Measurements from ENCODE around the gene DLG2.

DLG2 gene

DNA sequence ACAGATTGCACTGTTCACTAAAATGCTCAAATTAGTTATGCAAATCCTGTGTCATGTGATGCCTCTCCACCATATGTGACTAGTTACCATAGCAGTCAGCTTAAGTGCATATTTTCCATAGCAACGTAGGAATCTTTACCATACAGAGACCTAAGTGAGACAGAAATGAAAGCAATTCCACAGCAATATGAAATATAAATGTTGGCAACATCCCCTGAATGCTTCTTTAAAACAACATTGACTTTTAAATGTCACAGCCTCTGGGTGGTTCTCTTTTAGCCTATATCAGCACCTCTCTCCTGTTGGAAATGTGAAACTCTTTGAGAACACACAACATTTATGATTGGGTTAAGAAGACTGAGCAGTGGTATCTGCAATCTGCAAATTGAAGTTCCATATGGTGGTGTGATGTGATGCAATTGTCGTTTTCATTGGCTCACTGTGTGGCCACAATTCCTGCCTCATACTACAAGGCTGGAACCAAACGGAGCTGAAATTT is 814.6 kb downstream of the DLG2 start:
- no peaks in the 10 kb centered on the region for H3K36me3 ChIP-seq (ENCODE audit: control insufficient read depth, low read length)
- H3K4me3 ChIP-seq (ENCODE audit: low read length), result no peak overlapping the region
- no peak overlapping the region for H3K4me2 ChIP-seq (ENCODE audit: low read length)
- TF ChIP-seq, protein P1, sequence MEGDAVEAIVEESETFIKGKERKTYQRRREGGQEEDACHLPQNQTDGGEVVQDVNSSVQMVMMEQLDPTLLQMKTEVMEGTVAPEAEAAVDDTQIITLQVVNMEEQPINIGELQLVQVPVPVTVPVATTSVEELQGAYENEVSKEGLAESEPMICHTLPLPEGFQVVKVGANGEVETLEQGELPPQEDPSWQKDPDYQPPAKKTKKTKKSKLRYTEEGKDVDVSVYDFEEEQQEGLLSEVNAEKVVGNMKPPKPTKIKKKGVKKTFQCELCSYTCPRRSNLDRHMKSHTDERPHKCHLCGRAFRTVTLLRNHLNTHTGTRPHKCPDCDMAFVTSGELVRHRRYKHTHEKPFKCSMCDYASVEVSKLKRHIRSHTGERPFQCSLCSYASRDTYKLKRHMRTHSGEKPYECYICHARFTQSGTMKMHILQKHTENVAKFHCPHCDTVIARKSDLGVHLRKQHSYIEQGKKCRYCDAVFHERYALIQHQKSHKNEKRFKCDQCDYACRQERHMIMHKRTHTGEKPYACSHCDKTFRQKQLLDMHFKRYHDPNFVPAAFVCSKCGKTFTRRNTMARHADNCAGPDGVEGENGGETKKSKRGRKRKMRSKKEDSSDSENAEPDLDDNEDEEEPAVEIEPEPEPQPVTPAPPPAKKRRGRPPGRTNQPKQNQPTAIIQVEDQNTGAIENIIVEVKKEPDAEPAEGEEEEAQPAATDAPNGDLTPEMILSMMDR (IDR thresholded peaks at IDR 0.05; ENCODE audit: low read depth, low read length, poor library complexity, severe bottlenecking), result no peak
- no peak for TF ChIP-seq EZH2phosphoT487 (IDR thresholded peaks at IDR 0.05; ENCODE audit: borderline replicate concordance, low read length)
- no peaks in the 10 kb centered on the region for H3K4me1 ChIP-seq (ENCODE audit: control insufficient read depth, low read length)
- no peaks in the 10 kb centered on the region for H3K9me3 ChIP-seq (ENCODE audit: control insufficient read depth, insufficient read depth, low read length)
- H3K27ac ChIP-seq (ENCODE audit: low read depth, low read length), result no peak overlapping the region
- no peaks in the 10 kb centered on the region for H3K27me3 ChIP-seq (ENCODE audit: control insufficient read depth, low read length)
- H3K9me2 ChIP-seq (replicated peaks; ENCODE audit: control insufficient read depth, low read length), result no peaks in the 10 kb centered on the region
- H3F3A ChIP-seq (ENCODE audit: control insufficient read depth, insufficient read depth), result no peaks in the 10 kb centered on the region
- H4K20me1 ChIP-seq (ENCODE audit: control insufficient read depth, insufficient read depth, low read depth, low read length), result no peaks in the 10 kb centered on the region
- no peaks in the 10 kb centered on the region for H3K79me2 ChIP-seq (ENCODE audit: control insufficient read depth, low read length)

DNA sequence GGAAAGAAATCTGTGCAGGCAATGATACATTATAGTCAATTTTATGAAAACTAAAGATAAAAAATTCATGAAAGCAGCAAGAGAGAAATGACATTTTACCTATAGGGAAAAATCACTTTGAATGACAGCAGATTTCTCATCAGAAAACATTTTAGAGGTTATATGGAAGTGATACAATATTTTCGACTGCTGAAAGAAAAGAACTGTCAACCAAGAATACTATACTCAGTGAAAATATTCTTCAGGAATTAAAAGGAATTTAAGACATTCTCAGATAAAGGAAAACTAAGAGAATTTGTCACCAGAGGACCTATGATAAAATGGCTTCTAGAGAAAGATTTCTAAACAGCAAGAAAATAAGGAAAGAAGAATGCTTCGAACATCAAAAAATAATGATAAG is 820.8 kb downstream of the DLG2 start:
- H4K20me1 ChIP-seq (ENCODE audit: control insufficient read depth, insufficient read depth, low read depth, low read length), result no peaks in the 10 kb centered on the region
- H3K4me3 ChIP-seq (ENCODE audit: low read length), result no peak overlapping the region
- no peaks in the 10 kb centered on the region for H3K36me3 ChIP-seq (ENCODE audit: control insufficient read depth, low read length)
- no peaks in the 10 kb centered on the region for H3K9me2 ChIP-seq (replicated peaks; ENCODE audit: control insufficient read depth, low read length)
- no peaks in the 10 kb centered on the region for H3K27me3 ChIP-seq (ENCODE audit: control insufficient read depth, low read length)
- H3K4me2 ChIP-seq (ENCODE audit: low read length), result no peak overlapping the region
- TF ChIP-seq, protein P1 (IDR thresholded peaks at IDR 0.05; ENCODE audit: low read depth, low read length, poor library complexity, severe bottlenecking), result no peak
- TF ChIP-seq EZH2phosphoT487 (IDR thresholded peaks at IDR 0.05; ENCODE audit: borderline replicate concordance, low read length), result no peak
- H3K9me3 ChIP-seq (ENCODE audit: control insufficient read depth, insufficient read depth, low read length), result peaks cover 6% of the 10 kb centered on the region; the same call in 1 of the 2 replicates
- no peaks in the 10 kb centered on the region for H3K79me2 ChIP-seq (ENCODE audit: control insufficient read depth, low read length)
- no peaks in the 10 kb centered on the region for H3F3A ChIP-seq (ENCODE audit: control insufficient read depth, insufficient read depth)
- H3K27ac ChIP-seq (ENCODE audit: low read depth, low read length), result no peak overlapping the region
- H3K4me1 ChIP-seq (ENCODE audit: control insufficient read depth, low read length), result no peaks in the 10 kb centered on the region

DNA sequence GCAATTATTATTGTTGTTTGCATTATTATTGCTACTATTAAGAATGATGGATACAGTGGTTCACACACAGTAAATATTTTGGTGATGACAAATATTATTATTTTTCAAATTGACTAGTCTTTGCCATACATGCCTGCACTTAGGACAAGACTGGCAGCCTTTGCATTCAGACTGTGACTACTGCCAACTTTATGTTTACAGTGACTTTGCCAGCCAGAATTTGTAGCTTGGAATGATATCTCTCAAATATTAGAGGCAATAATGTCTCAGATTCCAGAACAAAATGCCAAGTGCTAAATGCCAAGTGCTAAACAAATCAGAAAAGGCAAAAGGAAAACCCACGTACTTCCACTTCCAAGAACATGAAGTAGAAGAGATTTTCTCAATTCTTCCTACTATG is 823.1 kb downstream of the DLG2 start:
- H3K4me3 ChIP-seq (ENCODE audit: low read length), result no peak overlapping the region
- H3K27me3 ChIP-seq (ENCODE audit: control insufficient read depth, low read length), result no peaks in the 10 kb centered on the region
- no peaks in the 10 kb centered on the region for H3K9me2 ChIP-seq (replicated peaks; ENCODE audit: control insufficient read depth, low read length)
- H3K79me2 ChIP-seq (ENCODE audit: control insufficient read depth, low read length), result no peaks in the 10 kb centered on the region
- H3K4me1 ChIP-seq (ENCODE audit: control insufficient read depth, low read length), result no peaks in the 10 kb centered on the region
- no peaks in the 10 kb centered on the region for H4K20me1 ChIP-seq (ENCODE audit: control insufficient read depth, insufficient read depth, low read depth, low read length)
- H3F3A ChIP-seq (ENCODE audit: control insufficient read depth, insufficient read depth), result no peaks in the 10 kb centered on the region
- no peak overlapping the region for H3K27ac ChIP-seq (ENCODE audit: low read depth, low read length)
- H3K36me3 ChIP-seq (ENCODE audit: control insufficient read depth, low read length), result no peaks in the 10 kb centered on the region
- no peak overlapping the region for H3K4me2 ChIP-seq (ENCODE audit: low read length)
- H3K9me3 ChIP-seq (ENCODE audit: control insufficient read depth, insufficient read depth, low read length), result peaks cover 6% of the 10 kb centered on the region; the same call in 1 of the 2 replicates
- TF ChIP-seq, protein P1 (IDR thresholded peaks at IDR 0.05; ENCODE audit: low read depth, low read length, poor library complexity, severe bottlenecking), result no peak
- TF ChIP-seq EZH2phosphoT487 (IDR thresholded peaks at IDR 0.05; ENCODE audit: borderline replicate concordance, low read length), result no peak

All from DOHH2 (cell line).